Measurements from ENCODE around the gene KCNQ1.

Gene KCNQ1, protein sequence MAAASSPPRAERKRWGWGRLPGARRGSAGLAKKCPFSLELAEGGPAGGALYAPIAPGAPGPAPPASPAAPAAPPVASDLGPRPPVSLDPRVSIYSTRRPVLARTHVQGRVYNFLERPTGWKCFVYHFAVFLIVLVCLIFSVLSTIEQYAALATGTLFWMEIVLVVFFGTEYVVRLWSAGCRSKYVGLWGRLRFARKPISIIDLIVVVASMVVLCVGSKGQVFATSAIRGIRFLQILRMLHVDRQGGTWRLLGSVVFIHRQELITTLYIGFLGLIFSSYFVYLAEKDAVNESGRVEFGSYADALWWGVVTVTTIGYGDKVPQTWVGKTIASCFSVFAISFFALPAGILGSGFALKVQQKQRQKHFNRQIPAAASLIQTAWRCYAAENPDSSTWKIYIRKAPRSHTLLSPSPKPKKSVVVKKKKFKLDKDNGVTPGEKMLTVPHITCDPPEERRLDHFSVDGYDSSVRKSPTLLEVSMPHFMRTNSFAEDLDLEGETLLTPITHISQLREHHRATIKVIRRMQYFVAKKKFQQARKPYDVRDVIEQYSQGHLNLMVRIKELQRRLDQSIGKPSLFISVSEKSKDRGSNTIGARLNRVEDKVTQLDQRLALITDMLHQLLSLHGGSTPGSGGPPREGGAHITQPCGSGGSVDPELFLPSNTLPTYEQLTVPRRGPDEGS

DNA sequence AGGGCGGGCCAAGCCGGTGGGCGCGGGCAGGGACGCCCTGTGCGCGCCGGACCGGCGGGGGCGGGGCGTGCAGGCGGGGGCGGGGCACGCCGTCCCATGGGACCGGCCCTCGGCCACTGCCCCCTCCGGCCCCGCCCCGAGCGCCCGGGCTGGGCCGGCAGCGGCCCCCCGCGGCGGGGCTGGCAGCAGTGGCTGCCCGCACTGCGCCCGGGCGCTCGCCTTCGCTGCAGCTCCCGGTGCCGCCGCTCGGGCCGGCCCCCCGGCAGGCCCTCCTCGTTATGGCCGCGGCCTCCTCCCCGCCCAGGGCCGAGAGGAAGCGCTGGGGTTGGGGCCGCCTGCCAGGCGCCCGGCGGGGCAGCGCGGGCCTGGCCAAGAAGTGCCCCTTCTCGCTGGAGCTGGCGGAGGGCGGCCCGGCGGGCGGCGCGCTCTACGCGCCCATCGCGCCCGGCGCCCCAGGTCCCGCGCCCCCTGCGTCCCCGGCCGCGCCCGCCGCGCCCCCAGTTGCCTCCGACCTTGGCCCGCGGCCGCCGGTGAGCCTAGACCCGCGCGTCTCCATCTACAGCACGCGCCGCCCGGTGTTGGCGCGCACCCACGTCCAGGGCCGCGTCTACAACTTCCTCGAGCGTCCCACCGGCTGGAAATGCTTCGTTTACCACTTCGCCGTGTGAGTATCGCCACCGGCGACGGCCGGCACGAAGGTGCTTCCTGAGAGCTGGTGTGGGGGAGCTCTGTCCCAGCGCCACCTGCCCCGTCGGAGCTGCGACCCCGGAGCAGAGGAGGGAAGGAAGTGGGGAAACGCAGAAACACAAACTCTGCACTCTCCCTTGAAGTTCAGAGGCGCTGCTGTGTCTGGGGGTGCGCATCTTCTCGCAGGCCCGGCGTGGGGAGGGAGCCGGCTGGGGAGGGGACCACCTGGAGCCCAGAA is at the start of gene KCNQ1:
TSS of gene KCNQ1 (plus strand) at position 188 of the 925 bp plus-strand sequence. CDS start at position 279, 91 bp downstream.
- DNase-seq: no peak

DNA sequence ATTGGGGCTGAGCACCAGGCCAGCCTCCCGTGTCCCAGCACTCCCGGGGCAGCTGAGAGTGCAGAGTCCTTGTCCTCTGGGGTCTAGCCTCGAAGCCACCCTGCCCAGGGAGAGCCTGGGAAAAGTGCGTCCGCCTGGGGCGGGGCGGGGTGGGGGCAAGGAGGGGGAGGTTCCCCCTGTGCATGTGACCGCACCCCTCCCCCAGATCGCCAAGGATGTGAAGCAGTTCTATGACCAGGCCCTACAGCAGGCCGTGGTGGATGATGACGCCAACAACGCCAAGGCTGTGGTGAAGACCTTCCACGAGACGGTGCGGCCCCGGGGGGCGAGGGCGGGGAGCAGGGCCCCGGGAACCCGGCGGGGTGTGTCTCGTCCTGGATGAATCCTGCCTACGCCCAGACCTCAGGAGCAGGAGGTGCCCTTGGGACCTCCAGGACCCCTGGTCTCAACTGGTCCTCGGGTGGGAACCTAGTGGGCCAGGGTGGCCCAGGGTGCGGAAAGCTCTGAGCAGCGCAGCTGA is 49.5 kb upstream of the KCNQ1 start:
- no peak for DNase-seq

DNA sequence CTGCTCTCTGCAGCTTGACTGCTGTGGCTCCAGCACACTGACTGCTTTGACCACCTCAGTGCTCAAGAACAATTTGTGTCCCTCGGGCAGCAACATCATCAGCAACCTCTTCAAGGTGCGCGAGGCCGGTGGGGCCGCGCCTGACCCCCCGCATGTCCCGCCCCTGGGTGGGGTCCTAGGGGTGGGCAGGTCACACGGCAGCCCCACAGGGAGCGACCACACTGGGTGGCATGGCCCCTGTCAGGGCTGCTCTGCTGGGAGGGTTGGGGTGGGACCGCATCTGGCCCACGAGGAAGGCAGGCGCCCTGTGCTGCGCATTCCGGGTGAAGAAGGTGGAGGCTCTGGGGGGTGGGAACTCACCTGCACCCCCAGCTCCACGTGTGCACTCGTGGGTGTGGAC is 49.0 kb upstream of the KCNQ1 start:
- DNase-seq: no peak

DNA sequence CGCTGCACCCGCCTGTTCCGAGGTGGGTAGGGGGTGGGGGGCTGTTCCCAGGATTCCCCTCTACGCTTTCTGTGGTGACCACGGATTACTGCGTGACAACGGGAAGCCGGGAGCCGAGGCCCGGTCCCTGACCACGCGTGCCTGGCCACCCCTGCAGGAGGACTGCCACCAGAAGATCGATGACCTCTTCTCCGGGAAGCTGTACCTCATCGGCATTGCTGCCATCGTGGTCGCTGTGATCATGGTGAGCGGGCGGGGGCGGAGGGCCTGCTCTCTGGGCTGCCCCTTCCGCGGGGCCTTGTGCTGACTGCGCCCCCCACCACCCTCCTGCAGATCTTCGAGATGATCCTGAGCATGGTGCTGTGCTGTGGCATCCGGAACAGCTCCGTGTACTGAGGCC is 48.3 kb upstream of the KCNQ1 start:
- no peak for DNase-seq

DNA sequence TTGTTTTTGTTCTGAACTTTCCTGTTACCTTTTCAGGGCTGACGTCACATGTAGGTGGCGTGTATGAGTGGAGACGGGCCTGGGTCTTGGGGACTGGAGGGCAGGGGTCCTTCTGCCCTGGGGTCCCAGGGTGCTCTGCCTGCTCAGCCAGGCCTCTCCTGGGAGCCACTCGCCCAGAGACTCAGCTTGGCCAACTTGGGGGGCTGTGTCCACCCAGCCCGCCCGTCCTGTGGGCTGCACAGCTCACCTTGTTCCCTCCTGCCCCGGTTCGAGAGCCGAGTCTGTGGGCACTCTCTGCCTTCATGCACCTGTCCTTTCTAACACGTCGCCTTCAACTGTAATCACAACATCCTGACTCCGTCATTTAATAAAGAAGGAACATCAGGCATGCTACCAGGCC is 47.8 kb upstream of the KCNQ1 start:
- DNase-seq: no peak

DNA sequence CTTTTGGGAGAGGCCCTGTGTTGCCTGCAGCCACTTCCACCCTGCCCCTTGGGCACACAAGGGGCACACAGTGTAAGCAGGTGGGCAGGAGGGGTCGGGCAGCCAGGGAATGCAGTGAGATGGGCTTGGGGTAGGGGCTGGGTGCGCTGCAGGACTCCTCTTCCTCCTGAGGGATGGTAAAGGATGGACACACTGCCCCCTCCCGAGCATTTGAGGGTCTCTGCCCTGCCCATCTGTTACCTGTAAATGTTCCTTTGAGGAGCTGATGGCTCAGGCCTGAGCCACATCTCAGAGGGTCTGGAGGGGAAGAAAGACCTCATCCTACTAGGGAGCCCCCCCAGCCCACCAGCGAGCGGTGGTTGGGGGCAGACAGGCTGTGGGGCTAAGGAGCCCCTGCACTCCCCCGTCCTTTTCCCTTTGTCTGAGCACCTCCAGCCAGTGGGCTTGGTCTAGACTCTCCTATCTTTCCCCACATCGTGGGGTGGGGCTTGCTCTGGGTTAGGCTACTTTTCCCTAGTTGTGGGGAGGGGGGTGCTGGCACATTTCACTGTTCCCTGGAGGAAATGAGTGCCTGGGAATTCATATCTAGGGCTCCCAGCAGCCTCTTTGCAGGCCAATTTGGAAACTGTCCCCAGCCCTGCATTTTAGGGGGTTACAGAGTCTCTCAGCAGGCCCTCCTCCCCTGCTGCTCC is 46.0 kb upstream of the KCNQ1 start:
- DNase-seq: no peak

DNA sequence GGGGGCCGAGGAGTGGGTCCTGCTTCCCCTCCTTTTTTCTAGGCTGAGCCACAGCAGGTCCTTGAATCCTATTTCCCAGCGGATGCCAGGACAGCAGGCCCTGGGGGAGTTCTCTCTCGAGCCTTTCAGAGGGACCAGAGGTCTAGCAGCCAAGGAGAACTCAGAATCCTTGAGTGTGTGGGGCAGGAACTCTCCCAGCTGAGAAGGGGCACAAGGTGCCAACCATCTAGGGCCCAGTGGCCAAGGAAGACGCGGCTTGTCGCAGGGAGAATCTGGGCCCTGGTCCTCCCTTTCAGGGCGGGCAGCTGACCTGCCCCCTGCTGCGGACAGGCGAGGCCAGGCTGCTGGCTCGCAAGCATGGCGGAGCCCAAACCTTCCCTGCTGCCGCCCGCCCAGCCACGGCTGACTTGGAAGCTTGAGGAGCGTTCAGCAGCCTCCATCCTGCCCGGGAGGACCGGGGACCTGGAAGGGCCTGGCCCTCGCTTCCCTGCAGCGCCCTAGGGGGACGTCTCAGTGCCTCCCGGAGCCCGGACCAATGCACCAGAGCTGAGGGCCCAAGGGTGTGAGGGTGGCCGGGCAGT is 45.2 kb upstream of the KCNQ1 start:
- no peak for DNase-seq

DNA sequence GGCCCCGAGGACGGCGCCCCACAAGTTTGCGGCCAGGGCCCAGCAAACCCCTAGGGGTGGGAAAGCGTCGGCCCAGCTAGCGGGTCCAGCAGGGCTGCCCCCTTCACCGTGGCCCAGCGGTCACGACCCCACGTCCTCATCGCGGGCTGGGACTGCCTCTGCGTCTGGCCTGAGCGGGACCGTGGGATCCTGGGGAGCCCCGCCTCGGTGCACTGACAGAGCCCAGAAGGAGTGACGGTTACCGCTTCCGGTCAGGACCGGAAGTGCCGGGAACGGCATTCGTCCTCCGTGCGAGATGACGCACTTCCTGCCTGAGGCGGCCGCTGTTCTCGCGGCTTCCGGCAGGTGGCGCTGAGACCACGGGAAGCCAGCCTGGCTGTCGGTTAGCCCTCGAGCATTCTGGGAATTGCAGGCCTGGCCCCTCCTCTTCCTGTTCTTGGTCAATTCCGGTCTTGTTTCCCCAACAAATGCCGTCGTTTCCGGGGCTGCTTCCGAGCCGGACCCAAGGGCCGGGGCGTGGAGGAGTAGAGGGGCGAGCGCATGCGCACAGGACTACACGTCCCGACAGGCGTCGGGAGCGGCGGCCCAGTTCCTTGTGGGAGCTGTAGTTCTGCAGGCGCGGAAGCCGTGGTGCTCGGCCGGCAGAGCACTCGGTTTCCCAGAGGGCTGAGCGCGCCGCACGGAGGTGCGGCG is 44.6 kb upstream of the KCNQ1 start, which contains the start of gene TSSC4:
TSS of gene TSSC4 (plus strand) at position 682 of the 693 bp plus-strand sequence. CDS start 1,884 bp downstream, outside the sequence.
- DNase-seq: peak; percentile 100

DNA sequence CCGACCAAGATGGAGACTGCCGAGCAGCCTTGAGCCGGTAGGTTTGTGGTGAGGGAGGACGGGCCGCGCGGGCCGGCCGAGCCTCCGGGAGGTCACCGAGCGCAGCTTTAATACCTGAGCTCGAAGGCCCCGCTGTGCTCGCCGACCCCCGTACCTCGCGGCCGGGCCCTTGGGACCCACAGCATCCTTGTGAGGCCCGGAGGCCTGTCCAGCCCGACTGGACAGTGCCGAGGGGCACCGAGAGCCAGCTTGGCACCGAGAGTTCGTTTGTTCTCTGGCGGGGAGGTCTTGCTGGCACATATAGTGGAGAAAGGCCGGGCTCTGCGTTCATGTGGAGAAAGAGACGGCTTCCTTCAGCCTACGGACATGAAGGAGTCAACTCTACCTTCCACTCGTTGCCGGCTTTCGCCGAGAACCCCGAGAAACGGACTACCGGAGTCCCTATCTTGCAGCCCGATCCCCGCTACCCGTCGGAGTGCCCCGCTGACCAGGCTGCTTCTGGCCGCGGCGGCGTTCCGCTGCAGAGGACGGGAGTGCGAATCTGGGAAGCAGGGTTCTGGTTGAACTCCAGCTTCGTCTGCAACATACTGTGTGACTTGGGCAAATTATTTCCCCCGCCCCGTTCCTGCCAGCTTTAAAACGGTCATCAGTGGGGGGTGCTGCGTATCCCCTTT is 43.9 kb upstream of the KCNQ1 start:
- DNase-seq: no peak

DNA sequence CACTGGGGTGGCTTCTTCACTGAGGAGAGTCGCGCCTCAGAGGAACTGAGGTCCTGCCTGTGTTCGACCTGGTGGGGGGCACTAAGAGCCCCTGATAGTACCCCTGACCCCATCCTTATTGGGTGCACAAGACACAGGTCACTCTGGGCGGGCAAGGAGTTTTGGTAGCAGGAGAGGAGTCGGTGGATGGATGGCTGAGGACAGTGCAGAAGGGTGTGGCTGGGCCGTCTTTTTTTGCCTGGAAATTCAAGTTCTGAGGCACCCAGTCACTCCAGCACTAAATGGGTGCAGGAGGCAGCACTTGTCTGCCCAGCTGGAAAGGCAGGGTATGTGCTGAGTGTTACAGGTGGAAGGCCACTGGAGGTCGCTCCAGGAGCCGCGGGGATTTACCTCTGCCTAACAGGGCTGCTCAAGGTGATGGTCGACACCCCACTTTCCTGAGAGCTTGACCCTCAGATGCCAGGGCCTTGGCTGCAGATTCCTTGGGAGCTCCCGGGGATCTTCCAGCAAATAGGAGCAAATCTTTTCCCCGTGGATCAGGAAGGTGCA is 43.3 kb upstream of the KCNQ1 start:
- DNase-seq: no peak

DNA sequence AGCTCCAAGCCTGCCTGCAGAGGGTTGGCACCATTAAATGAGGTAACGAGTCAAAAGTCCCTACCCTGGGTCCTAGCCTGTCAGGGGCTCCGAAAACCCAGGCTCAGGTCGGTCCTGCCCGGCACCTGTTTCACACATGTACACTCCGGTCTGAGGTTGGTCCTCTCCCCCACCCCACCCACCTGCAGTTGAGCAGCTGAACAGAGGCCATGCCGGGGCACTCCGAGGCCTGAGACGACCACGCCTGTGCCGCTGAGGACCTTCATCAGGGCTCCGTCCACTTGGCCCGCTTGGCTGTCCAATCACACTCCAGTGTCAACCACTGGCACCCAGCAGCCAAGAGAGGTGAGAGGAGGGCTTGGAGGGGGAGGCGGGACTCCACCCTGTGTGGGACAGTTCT is 42.7 kb upstream of the KCNQ1 start:
- DNase-seq: no peak

DNA sequence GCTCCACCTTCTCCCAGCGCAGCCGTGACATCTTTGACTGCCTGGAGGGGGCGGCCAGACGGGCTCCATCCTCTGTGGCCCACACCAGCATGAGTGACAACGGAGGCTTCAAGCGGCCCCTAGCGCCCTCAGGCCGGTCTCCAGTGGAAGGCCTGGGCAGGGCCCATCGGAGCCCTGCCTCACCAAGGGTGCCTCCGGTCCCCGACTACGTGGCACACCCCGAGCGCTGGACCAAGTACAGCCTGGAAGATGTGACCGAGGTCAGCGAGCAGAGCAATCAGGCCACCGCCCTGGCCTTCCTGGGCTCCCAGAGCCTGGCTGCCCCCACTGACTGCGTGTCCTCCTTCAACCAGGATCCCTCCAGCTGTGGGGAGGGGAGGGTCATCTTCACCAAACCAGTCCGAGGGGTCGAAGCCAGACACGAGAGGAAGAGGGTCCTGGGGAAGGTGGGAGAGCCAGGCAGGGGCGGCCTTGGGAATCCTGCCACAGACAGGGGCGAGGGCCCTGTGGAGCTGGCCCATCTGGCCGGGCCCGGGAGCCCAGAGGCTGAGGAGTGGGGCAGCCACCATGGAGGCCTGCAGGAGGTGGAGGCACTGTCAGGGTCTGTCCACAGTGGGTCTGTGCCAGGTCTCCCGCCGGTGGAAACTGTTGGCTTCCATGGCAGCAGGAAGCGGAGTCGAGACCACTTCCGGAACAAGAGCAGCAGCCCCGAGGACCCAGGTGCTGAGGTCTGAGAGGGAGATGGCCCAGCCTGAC is 41.7 kb upstream of the KCNQ1 start:
- no peak for DNase-seq

DNA sequence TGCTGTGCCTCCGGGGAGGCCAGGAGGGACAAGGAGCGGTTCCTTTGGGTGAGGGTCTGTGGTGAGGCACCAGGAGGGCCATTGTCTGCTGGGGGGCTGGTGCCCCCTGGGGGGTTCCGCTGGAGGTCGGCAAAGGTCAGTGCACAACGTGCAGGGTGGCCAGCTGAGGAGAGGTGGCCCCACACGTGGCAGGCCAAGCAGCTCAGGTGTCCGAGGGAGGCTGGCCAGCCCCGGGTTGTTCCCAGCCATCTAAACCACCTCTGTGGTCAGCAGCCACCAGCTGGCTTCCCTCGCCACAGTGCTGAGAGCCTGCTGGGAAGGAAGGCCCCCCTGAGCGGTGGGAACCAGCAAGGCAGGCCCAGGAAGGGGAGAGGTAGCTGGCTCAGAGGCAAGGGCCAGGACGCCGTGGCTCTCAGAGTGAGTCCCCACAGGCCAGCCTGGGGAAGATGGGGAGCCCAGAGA is 40.0 kb upstream of the KCNQ1 start:
- DNase-seq: no peak

DNA sequence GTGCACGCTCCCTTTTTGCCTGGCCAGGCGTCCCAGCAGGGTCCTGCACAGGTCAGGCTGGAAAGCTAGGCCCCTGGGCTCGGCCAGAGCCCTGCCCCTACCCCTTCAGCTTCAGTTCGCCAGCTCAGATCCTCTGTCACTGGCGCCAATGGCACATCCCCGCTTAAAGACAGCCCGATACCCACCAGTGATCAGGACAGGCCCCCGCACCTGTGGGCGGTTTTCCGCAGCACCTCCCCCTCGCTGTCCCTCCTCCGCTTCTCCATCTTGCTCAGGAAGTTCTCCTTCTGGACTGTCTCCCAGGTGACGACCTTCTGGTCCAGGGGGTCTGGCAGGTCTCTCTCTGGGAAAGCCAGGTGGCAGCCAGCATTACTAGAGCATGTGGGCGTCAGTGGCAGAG is 38.4 kb upstream of the KCNQ1 start:
- DNase-seq: no peak

DNA sequence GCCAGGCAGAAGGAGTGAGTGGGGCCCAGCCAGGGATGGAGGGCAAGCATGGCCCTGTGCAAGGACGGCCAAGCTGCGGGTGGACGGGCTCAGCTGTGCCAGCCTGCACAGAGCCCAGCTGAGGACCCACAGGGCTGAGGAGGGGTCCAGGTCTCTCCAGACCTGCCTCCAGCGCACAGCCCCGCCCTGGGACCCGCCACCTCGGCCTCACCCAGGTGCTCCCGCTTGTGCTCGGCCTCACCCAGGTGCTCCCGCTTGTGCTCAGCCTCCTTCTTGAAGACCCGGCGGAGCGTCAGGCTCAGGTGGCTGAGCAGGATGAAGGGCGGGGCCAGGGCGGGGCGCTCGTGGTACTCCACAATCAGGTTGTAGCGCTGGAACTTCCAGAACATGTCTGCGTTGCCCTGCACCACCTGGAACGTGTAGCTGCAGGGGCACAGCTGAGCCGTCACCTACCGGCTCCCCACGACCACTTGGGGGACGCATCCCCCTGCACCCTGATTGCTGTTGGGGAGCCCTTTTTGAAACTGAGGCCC is 37.9 kb upstream of the KCNQ1 start:
- no peak for DNase-seq

DNA sequence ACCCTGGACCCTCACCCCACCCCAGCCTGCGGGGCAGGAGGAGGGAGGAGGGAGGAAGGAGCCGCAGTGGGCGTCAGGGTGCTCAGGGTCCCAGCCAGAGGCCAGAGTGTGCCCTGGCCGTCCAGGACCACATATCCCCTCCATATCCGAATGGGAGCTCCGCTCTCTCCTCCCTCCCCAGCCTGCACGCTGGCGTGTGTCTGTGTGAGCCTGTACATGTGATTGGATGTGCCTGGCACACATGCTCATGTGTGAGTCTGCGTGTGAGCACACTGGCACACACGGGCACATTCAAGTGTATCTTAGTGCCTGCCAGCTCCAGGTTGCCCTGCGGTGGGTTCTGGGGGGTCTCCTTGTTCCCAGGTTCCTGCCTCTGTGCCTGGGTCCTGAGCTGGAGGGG is 36.1 kb upstream of the KCNQ1 start:
- no peak for DNase-seq

DNA sequence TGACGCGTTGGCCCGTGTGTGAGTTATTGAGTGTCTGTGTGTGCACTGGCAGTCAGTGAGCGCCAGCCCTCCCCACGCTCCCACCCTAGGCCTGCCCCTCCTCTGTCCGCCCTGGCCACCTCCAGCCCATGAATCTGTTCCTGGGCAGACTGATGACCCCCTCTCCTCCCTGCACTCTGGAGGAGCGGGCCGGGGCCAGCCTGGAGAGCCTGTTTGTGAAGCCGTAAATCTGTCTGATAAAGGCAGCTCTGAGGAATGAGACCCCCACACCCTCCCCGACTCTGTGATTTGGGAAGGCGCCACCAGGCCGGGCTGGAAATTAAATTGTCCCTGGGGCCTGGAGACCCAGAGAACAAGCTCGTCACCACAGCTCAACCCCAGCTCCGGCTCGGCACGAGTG is 35.7 kb upstream of the KCNQ1 start:
- DNase-seq: no peak

DNA sequence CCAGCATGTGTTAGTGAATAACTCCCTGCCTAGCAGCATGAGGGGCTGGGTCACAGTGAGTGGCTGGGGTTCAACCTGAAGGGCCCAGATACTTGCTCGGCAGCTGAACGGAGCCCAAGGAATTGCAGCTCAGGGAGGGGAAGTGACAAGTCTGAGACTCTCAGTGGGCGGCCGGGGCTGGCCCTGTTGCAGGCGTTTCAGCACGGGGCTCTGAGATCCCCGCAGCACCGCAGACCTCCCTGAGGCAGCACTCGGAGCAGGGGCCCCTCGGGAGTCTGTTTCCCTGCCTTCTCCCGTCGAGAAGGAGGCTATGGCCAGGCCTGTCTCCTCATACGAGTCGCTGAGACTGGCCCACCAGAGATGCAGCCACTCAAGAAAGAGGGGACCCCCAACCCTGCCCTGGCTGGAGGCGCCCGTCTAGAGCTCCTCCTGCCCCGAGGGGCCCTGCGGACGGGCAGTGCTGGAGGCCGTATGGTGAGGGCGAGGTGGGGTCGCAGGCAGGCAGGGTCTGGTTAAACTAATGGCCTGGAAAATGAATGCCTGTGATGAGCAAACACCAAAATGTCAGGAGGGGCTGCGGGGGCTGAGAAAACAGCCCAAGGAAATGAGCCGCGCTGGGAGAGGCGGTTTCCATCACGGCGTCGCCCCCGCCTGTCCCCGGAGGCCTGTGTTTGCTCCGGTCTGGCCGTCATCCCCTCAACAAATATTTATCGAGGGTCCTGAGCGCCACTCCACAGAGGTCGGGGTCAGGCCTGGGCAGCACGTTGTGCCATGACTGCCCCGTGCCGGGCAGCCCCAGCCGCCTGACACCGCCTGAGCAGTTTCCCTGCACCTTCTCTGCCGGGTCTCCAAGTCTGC is 35.0 kb upstream of the KCNQ1 start:
- DNase-seq: no peak

Data from stimulated activated CD4-positive, alpha-beta T cell treated with anti-CD3 and anti-CD28 coated beads, Interleukin-1b, Interleukin-23, amount 100 ng/mL, for 48 hours (primary cell).